Placental epithelial cell (primary cell): ENCODE data around the gene TMEM252. TPM values are rescaled to one million over a fixed set of nuclear protein-coding genes. Genes with fewer than 3 reads are reported as not detected.

Experiments
- total RNA-seq: library from RNA; depleted of rRNA; stranded (reverse); fragments of >200 nt; gene quantifications from 2 replicates; pipeline ENCODE4 v1.2.3, GENCODE V29; 2012

The TMEM252 gene
- total RNA-seq = not detected in 2 replicates

GRCh38 chr9:68540712-68541535 is at the start of gene TMEM252:
TMEM252 (minus strand) TSS chr9:68540883; CDS start chr9:68540814, 69 bp downstream.

Other genes with a start within 250 kb of the TMEM252 start
- gene FOXD4L3, start 238.0 kb downstream of the TMEM252 start, total RNA-seq = 0.39 and 0.43 TPM in 2 replicates
- 3.9 and 7.5 TPM in 2 replicates for gene PGM5, start 184.3 kb downstream of the TMEM252 start, total RNA-seq
- gene PIP5K1B, start 164.4 kb upstream of the TMEM252 start, total RNA-seq = 0.33 and 0.39 TPM in 2 replicates